ENCODE measurements around the gene TRMT112. TPM values are rescaled to one million over a fixed set of nuclear protein-coding genes. Genes with fewer than 3 reads are reported as not detected.

The TRMT112 gene
- polyA plus RNA-seq, 1 donor from 2014 or later = 335 TPM

DNA sequence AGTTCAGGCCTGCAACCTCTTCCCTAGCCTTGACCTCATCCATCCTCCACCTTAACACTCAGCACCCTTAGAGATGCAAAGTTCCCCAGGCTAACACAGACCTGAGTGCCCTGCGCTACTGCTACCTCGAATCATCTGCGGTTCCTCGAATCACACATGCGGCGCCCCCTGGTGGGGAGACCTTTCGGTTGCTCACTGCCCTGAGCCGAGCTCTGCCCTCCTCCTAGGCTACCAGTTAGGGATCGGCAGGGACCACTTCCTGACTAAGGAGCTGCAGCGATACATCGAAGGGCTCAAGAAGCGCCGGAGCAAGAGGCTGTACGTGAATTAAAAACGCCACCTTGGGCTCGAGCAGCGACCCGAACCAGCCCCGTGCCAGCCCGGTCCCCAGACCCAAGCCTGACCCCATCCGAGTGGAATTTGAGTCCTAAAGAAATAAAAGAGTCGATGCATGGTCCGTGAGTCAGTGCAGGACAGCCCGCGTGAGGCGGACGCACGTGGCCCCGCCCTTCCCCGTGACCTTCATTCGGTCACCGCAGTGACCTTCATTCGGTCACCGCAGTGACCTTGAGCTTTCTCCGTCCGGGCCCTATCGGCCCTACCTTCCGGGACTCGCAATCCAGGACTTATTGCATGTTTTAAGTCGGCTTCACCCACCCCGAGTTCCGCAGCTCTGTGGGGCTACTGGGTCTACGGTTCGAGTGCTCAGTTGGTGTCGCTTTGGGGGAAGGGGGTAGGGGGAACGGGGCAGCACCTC lies 12.9 kb downstream of the TRMT112 start:
- H2AFZ ChIP-seq (ENCODE audit: low read depth, low read length) = peak overlapping the region; percentile 15
- H4K20me1 ChIP-seq (ENCODE audit: insufficient read depth) = peaks cover 6% of the 10 kb centered on the region
- peaks cover 25% of the 10 kb centered on the region for H3K27me3 ChIP-seq (ENCODE audit: insufficient read depth, low read depth, low read length)
- H3K4me3 ChIP-seq (ENCODE audit: low read length) = peak overlapping the region; percentile 85
- peak overlapping the region; percentile 75 for H3K9ac ChIP-seq (ENCODE audit: low read length)
- peaks cover 10% of the 10 kb centered on the region for H3K79me2 ChIP-seq (replicated peaks; ENCODE audit: insufficient read depth, low read length)
- H3K4me2 ChIP-seq (ENCODE audit: low read length) = peak overlapping the region; percentile 33
- no peaks in the 10 kb centered on the region for H3K9me2 ChIP-seq (ENCODE audit: insufficient read depth, low read length)
- peak overlapping the region; percentile 80 for H3K27ac ChIP-seq (ENCODE audit: low read length)
- no peaks in the 10 kb centered on the region for H3F3A ChIP-seq (ENCODE audit: insufficient read depth, low read length, poor library complexity, severe bottlenecking)
- H3K9me3 ChIP-seq (ENCODE audit: low read length) = no peaks in the 10 kb centered on the region
- H3K36me3 ChIP-seq (ENCODE audit: insufficient read depth, low read length) = no peaks in the 10 kb centered on the region
- TF ChIP-seq SMC3 (conservative IDR thresholded peaks at IDR 0.05; ENCODE audit: poor library complexity) (peak; percentile 82), MXI1 (conservative IDR thresholded peaks at IDR 0.05; ENCODE audit: poor library complexity, severe bottlenecking) (peak; percentile 41), RAD21 (conservative IDR thresholded peaks at IDR 0.05) (peak; percentile 73), REST (IDR thresholded peaks at IDR 0.05; ENCODE audit: borderline replicate concordance) (peak; percentile 22), CTCF (IDR thresholded peaks at IDR 0.05; ENCODE audit: poor library complexity, severe bottlenecking) (peak; percentile 90), POLR2AphosphoS5 (IDR thresholded peaks at IDR 0.05) (no peak), EP300 (conservative IDR thresholded peaks at IDR 0.05; ENCODE audit: poor library complexity, severe bottlenecking) (no peak)

- Histone ChIP-seq H4K20me1 (ENCODE audit: insufficient read depth) (peaks cover 6% of the 10 kb centered on the region), H3K9ac (ENCODE audit: low read length) (peak overlapping the region; percentile 75), H3K4me3 (ENCODE audit: low read length) (peak overlapping the region; percentile 85), H3K79me2 (replicated peaks; ENCODE audit: insufficient read depth, low read length) (peaks cover 10% of the 10 kb centered on the region), H3K9me2 (ENCODE audit: insufficient read depth, low read length) (no peaks in the 10 kb centered on the region), H3F3A (ENCODE audit: insufficient read depth, low read length, poor library complexity, severe bottlenecking) (no peaks in the 10 kb centered on the region), H3K4me2 (ENCODE audit: low read length) (peak overlapping the region; percentile 33), H3K27me3 (ENCODE audit: insufficient read depth, low read depth, low read length) (peaks cover 31% of the 10 kb centered on the region), H2AFZ (ENCODE audit: low read depth, low read length) (no peak overlapping the region), H3K9me3 (ENCODE audit: low read length) (no peaks in the 10 kb centered on the region), H3K36me3 (ENCODE audit: insufficient read depth, low read length) (no peaks in the 10 kb centered on the region), H3K27ac (ENCODE audit: low read length) (no peak overlapping the region)
- TF ChIP-seq REST (IDR thresholded peaks at IDR 0.05; ENCODE audit: borderline replicate concordance) = no peak
- no peak for TF ChIP-seq EZH2 (IDR thresholded peaks at IDR 0.05; ENCODE audit: borderline replicate concordance, insufficient read depth, low read length, poor library complexity, severe bottlenecking)
- no peak for TF ChIP-seq MXI1 (conservative IDR thresholded peaks at IDR 0.05; ENCODE audit: poor library complexity, severe bottlenecking)
- TF ChIP-seq RAD21 (conservative IDR thresholded peaks at IDR 0.05) = no peak
- no peak for TF ChIP-seq CTCF (IDR thresholded peaks at IDR 0.05; ENCODE audit: poor library complexity, severe bottlenecking)
- no peak for TF ChIP-seq POLR2AphosphoS5 (IDR thresholded peaks at IDR 0.05)
- no peak for TF ChIP-seq SMC3 (conservative IDR thresholded peaks at IDR 0.05; ENCODE audit: poor library complexity)
- TF ChIP-seq EP300 (conservative IDR thresholded peaks at IDR 0.05; ENCODE audit: poor library complexity, severe bottlenecking) = no peak
- no peak for TF ChIP-seq TAF1 (IDR thresholded peaks at IDR 0.05; ENCODE audit: low read depth)
Measured at GRCh38 chr11:64304032-64304315, 13.4 kb downstream of the TRMT112 start.
